NCI-H146 treated with DMSO at 0.1 percent for 48 hours (cell line): Measurements from ENCODE around the gene AHR.

ENCODE experiments used
- DNase-seq: peaks from one replicate; lab custom pipeline; 2025; ENCODE audit not compliant: unreplicated experiment; lab: John Stamatoyannopoulos, UW

The AHR gene

GRCh38 chr7:17302575-17303142, 4.2 kb downstream of the AHR start:
- no peak for DNase-seq

- DNase-seq = peak; percentile 25
These were observed 6.5 kb downstream of the AHR start for GRCh38 chr7:17304926-17305325.

GRCh38 chr7:17305387-17306171, 7.1 kb downstream of the AHR start:
- DNase-seq = no peak

DNA sequence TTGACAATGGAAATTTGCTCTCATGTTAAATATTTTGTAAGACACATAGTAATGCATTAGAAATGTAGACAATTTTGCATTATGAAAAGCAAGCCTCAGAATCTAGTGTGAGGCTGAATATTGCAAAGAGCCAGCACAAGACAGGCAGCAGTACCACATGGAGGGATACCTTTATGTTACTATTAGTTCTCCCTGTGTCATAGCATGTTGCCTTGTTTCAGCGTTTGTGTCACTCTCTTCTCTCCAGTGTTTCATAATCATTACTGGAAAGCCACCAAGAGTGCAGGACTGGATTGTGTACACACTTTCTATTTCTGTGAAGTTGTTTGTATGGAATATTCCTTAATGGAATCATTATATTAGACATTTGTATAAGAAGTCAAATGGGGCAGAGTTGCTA, 8.5 kb downstream of the AHR start:
- no peak for DNase-seq

DNA sequence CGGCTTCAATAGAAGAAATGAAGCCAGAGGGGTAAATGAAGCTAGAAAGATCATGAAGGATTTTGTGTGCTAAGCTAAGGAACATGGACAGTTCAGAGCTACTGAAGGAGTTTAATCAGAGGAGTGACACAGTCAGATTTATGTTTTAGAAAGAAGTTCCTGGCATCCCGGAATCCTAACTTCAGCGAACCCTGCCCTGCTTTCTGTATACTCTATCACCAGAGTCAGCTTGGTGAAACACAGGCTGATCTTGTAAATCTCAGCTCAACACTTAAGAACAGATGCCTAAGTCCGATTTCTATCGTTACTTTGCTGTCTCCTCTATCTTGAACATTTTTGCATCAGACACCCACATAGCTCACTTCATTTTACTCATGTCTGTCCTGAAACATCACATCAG, 9.1 kb downstream of the AHR start:
- DNase-seq = no peak

DNA sequence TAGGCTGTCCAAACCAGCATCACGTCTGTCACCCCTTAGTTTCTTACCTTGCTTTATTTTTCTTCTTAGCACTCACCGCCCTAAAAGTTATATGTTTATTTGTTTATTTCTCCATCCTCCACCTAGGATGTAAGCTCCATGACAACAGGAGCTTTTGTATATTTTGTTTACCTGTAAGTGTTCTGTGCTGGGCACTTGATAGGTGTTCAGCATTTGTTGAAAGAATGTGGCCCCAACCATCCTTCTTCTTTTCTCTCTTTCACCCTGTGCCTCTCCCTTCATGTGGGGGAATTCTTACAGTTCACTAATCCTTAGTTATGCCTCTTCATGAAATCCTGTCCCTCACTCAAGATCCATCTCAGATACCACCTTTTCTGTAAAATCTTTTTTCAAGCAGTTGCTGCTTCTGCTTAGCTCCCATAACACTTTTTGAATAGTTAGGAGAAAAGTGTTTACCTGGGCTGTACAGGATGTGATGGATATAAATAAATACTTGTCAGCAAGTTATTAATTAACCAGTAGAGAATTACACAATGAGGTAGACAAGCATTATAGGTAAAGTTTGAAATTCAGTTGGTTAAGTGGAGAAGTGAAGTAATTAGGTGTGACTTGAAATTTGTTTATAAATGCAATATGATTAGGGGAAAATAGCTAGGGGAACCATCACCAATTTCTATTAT, 9.7 kb downstream of the AHR start:
- DNase-seq = no peak

DNA sequence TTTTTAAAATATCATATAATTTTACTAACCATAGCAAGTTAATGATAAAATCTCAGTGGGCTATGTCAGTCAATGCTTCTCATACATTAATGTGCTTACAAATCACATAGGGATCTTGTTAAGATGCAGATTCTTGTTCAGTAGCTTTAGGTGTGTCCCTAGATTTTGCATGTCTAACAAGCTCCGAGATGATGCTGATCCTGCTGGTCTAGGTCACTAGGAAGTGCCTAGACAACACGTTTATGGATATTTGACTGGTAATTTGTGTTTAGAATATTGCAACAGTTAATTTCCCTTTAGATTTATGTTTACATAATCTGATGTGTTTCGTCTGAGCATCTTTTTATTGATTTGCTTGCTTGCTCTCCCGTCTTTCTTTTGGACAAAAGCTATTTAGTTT, 12.7 kb downstream of the AHR start:
- no peak for DNase-seq

- no peak for DNase-seq
These were observed 13.5 kb downstream of the AHR start for GRCh38 chr7:17311952-17312351.

- no peak for DNase-seq
These were observed 14.2 kb downstream of the AHR start for GRCh38 chr7:17312641-17313040.

DNA sequence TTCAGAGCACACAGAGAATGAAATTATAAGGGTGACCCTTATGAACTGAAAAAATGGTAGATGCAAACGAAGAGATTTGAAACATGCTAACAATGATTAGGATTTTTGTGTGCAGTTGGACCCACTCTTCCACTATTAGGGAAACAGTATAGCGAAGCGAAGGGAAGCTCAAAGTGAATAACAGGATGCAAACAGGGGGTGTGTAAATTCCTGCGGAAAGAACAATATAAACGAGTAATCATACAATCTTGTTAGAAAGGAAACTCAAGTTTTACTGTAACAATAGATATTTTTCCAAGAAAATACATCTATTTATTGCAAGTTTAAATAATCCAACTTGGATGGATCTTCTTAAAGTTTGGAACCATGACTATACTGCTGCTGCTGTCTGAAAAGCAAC, 14.7 kb downstream of the AHR start:
- DNase-seq = no peak

GRCh38 chr7:17315974-17316373, 17.5 kb downstream of the AHR start:
- DNase-seq = no peak

GRCh38 chr7:17318146-17318545, 19.7 kb downstream of the AHR start:
- no peak for DNase-seq

DNA sequence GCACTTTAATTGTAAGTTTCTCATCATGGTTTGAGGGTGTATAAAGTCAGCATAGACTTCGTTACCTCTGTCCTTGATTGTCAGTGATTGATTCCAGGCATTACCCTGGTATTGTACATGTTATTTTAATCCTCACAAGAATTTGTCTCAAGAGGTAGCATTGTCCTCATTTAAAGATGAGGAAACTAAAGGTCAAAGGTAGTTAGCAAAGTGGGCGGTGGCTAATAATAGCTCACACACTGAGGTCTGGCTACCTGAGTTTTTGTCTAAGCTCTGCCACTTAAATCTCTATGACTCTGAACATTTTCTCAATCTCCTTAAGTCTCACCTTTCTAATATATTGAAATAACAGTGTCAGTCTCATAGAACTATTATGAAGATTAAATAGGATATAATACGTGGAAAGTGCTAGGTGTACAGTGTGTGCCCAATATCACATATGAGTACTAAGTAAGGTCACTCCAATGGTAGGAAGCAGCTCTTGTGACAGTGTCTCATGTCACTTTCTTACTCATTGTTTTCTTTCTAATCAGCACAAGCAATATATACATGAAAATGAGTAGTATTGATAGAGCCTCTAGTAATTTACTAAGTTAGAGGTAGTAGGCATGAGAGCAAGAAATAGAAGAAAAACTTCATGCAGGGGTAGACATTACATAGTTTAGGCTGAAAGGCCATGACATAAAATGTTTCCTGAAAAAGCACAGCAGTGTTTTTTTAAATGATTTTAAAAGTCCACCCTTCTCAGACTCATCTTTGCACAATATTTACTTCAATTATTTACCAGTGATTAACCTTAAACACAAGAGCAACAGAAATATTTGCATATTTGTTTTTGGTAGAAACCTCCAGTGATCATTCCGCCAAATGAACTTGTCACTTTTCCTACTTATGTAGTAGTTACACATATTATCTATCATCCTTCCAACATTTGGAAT, 21.0 kb downstream of the AHR start:
- DNase-seq = no peak

- DNase-seq = no peak
These were observed 21.6 kb downstream of the AHR start for GRCh38 chr7:17320102-17320497.

DNA sequence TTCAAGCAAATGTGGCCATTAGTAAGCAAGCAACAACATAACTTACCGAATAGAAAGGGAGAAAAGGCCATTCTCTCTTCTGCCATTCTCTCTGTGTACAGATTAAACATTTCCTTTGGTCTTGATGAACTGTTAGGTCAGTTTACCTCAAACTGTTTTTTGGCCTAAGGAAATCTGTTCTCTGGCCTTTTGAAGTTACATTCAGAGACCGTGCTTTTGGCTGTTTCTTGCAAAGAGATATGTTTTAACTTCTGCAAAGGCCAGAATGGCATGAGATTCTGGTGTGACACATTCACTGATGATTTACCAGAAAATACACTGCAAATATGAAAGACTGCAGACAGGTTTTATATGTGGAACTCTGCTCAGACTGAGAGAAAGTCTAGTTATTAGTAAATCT, 22.2 kb downstream of the AHR start:
- no peak for DNase-seq

DNA sequence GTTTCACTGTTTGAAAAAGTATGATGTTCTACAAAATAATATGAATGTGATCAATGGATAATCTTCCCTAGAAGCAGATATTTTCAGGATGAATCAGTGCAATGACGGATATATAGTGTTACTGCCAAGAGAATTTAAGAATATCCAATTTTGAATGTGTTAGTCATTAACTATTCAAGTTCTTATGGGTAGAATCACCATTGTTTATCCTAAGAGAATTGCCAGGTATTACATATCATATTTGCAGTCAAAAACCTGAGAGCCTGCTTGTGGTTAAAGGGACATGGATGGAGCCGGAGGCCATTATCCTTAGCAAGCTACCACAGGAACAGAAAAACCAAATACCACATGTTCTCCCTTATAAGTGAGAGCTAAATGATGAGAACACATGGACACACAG, 26.9 kb downstream of the AHR start:
- no peak for DNase-seq

DNA sequence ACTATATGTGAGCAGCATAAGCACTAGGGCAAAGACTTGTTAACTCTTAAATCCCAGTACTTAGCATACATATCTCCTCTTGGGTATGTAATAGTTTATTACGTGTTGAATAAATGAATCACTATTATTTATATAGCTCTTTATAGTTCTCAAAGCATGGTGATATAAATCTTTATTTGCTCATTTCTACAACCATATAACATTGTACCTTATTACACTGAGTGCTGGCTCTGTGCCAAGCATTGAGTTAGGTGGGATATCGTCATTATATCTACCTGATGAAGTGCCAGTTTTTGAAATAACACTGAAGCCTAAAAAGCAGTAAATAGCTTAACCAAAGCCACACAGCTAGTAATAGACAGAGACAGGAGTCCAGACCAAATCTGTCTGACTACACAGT, 27.9 kb downstream of the AHR start:
- DNase-seq = no peak

- no peak for DNase-seq
These were observed 30.2 kb downstream of the AHR start for GRCh38 chr7:17328641-17329040.

DNA sequence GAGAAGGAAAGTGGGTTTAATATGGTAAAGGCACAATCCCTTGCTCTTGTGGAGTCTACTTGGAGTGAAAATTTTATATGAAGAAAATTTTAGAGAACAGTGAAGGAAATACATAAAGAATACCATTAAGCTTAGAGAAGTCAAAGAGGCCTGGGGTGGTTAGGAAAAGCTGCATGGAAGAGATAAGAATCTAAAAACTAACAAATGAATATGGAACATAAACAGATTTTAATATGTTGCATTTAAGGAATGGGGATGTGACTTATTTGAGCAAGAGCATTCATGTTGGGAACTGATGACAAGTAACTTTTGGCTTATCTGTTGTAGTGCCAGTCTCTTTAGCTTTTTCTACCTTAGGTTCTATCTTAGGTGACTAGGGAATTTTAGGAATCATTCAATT, 31.0 kb downstream of the AHR start:
- no peak for DNase-seq

GRCh38 chr7:17331891-17332501, 33.5 kb downstream of the AHR start:
- no peak for DNase-seq

GRCh38 chr7:17333221-17333620, 34.8 kb downstream of the AHR start:
- DNase-seq = peak; percentile 76
